Body of pancreas (tissue), 4 donors: ENCODE measurements around the gene KLB. TPM values are rescaled to one million over a fixed set of nuclear protein-coding genes. Genes with fewer than 3 reads are reported as not detected.

ENCODE experiments used
- ATAC-seq: fragments of 150-250 bp; one replicate; pipeline ENCODE4 v1.9.1; 2016
- DNase-seq, 4 donors: peaks; one replicate each; pipeline ENCODE4 v3.0.0-alpha.2; 2019
- H3K27ac ChIP-seq, 4 donors: fragments of 200-600 bp; sonication (generic); 1 replicate in 3 of 4; 2 replicates in 1 of 4; pipeline versions ENCODE4 v1.5.1 to v1.6.1; 2016 to 2019; ENCODE audit warnings: mild to moderate bottlenecking in 1 of 4, mixed read lengths in 1 of 4, moderate library complexity in 1 of 4
- H3K27me3 ChIP-seq, 2 donors: fragments of 200-600 bp; sonication (generic); one replicate each; pipeline ENCODE4 v1.6.0; 2016; ENCODE audit warnings: mild to moderate bottlenecking in 1 of 2
- H3K36me3 ChIP-seq, 2 donors: fragments of 200-600 bp; sonication (generic); replicated peaks in 1 of 2; 2 replicates each; pipeline ENCODE4 v1.5.1; 2016; ENCODE audit warnings: low read depth in 2 of 2; ENCODE audit not compliant: insufficient read depth in 1 of 2
- H3K4me1 ChIP-seq: fragments of 200-600 bp; sonication (generic); one replicate; pipeline ENCODE4 v1.6.0; 2016
- H3K4me3 ChIP-seq, 2 donors: fragments of 200-600 bp; sonication (generic); 1 replicate in 1 of 2; 2 replicates in 1 of 2; pipeline ENCODE4 v1.5.1; 2016 to 2019
- H3K9me3 ChIP-seq, 3 donors: fragments of 200-600 bp; sonication (generic); 1 replicate in 2 of 3; 2 replicates in 1 of 3; pipeline ENCODE4 v1.5.1; 2016
- CTCF ChIP-seq, 7 experiments: fragments of 450-650 bp in 4 of 7; fragments of 200-600 bp in 3 of 7; sonication (generic) in 3 of 7; IDR thresholded peaks; one replicate each; pipeline ENCODE4 v1.5.1; 2016 to 2019; ENCODE audit warnings: antibody characterized with exemption in 7 of 7
- POLR2A ChIP-seq, 3 donors: fragments of 450-650 bp; IDR thresholded peaks; one replicate each; pipeline ENCODE4 v1.6.1; 2016; ENCODE audit warnings: antibody characterized with exemption in 3 of 3, mild to moderate bottlenecking in 2 of 3
- intact Hi-C: fragments of 100-400 bp; cut with DNase I; formaldehyde crosslinking; loops from one replicate; pipeline ENCODE4 v1.15.1; 2023
- microRNA-seq, 2 donors: library from miRNA; unstranded; fragments of <30 nt; microRNA quantifications; one replicate each; pipeline ENCODE4, GENCODE V29; 2016; ENCODE audit warnings: borderline number of aligned reads in 2 of 2, borderline replicate concordance in 2 of 2
- small RNA-seq: library from RNA; depleted of rRNA; stranded (forward); fragments of <200 nt; gene quantifications from one replicate; pipeline ENCODE3, GENCODE V24; 2016
- total RNA-seq, 2 donors: library from RNA; depleted of rRNA; stranded (reverse); fragments of >200 nt; gene quantifications; one replicate each; pipeline ENCODE4 v1.1.0, GENCODE V29; 2016

The KLB gene
- total RNA-seq, 2 donors from 2014 or later = 2.1 to 3.6 TPM

GRCh38 chr4:39498727-39499020, 91.9 kb downstream of the KLB start:
- no peak overlapping the region for H3K27ac ChIP-seq
- H3K36me3 ChIP-seq = peaks cover 13 to 25% of the 10 kb centered on the region in 2 donors

More at GRCh38 chr4:39498727-39499020, 91.9 kb downstream of the KLB start:
- H3K4me3 ChIP-seq = no peak overlapping the region
- no peak for TF ChIP-seq CTCF (IDR thresholded peaks at IDR 0.05)
- no peak for TF ChIP-seq POLR2A (IDR thresholded peaks at IDR 0.05)
- no peaks in the 10 kb centered on the region for H3K4me1 ChIP-seq
- no peak for ATAC-seq
- H3K27me3 ChIP-seq = no peaks in the 10 kb centered on the region
- intact Hi-C loops = no loop called here
- no peak for DNase-seq
- no peaks in the 10 kb centered on the region for H3K9me3 ChIP-seq

Small RNA genes lying within 50 kb of the gene (microRNA-seq; reads per million reads assigned to microRNA genes)
- 0 reads per million in 2 donors for gene MIR5591

Small RNA genes lying within 50 kb of the gene (small RNA-seq; reads per million reads assigned to genes)
- gene MIR5591 = not detected
- gene RF00019 = not detected
- gene RNU6-887P = not detected

Other genes starting within 250 kb of the KLB start
- gene WDR19, start 224.4 kb upstream of the KLB start, total RNA-seq = 10 to 100 TPM; 32.9 to 84.0 TPM
- 10 to 100 TPM; 30.9 to 46.8 TPM for gene RFC1, start 40.6 kb upstream of the KLB start, total RNA-seq
- gene RPL9, start 52.0 kb downstream of the KLB start, total RNA-seq = 1,000 to 10,000 TPM in 1 of 2 donors, 100 to 1,000 TPM in 1; 811 to 1,738 TPM
- gene LIAS, start 52.1 kb downstream of the KLB start, total RNA-seq = 10 to 100 TPM in 1 of 2 donors, 1 to 10 TPM in 1; 4.9 to 15.3 TPM
- gene UGDH, start 120.5 kb downstream of the KLB start, total RNA-seq = 100 to 1,000 TPM in 1 of 2 donors, 10 to 100 TPM in 1; 71.1 to 107 TPM
- 10 to 100 TPM; 24.4 to 26.2 TPM for gene SMIM14, start 231.9 kb downstream of the KLB start, total RNA-seq